Measurements from ENCODE around the gene SMAD6.

DNA sequence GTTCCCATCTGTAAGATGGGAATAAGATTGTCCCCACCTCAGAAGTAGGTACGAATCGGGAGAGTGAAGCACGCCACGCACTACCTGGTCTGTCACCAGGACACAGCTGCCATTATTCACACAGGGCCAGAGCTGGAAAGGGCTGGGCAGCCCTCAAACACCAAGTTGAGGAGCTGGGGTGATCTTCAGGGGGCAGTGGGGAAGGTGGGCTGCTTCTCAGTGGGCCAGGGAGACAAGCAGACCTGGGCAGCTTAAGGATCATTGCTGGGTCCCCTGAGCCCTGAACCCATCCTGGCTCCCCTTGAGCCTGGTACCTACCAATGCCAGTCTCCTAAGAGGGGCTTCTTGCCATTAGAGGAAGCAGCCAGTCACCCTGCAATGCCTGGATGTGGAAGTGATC is 82.1 kb downstream of the SMAD6 start:
- TF ChIP-seq, protein P1, sequence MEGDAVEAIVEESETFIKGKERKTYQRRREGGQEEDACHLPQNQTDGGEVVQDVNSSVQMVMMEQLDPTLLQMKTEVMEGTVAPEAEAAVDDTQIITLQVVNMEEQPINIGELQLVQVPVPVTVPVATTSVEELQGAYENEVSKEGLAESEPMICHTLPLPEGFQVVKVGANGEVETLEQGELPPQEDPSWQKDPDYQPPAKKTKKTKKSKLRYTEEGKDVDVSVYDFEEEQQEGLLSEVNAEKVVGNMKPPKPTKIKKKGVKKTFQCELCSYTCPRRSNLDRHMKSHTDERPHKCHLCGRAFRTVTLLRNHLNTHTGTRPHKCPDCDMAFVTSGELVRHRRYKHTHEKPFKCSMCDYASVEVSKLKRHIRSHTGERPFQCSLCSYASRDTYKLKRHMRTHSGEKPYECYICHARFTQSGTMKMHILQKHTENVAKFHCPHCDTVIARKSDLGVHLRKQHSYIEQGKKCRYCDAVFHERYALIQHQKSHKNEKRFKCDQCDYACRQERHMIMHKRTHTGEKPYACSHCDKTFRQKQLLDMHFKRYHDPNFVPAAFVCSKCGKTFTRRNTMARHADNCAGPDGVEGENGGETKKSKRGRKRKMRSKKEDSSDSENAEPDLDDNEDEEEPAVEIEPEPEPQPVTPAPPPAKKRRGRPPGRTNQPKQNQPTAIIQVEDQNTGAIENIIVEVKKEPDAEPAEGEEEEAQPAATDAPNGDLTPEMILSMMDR (IDR thresholded peaks at IDR 0.05): no peak
- TF ChIP-seq POLR2A (IDR thresholded peaks at IDR 0.05): no peak

Data from heart left ventricle (tissue), 13 donors.